ENCODE data around the gene LENG8.
A peak's percentile ranks its signal among the peaks of the same experiment; 100 is the strongest.

The LENG8 gene

DNA sequence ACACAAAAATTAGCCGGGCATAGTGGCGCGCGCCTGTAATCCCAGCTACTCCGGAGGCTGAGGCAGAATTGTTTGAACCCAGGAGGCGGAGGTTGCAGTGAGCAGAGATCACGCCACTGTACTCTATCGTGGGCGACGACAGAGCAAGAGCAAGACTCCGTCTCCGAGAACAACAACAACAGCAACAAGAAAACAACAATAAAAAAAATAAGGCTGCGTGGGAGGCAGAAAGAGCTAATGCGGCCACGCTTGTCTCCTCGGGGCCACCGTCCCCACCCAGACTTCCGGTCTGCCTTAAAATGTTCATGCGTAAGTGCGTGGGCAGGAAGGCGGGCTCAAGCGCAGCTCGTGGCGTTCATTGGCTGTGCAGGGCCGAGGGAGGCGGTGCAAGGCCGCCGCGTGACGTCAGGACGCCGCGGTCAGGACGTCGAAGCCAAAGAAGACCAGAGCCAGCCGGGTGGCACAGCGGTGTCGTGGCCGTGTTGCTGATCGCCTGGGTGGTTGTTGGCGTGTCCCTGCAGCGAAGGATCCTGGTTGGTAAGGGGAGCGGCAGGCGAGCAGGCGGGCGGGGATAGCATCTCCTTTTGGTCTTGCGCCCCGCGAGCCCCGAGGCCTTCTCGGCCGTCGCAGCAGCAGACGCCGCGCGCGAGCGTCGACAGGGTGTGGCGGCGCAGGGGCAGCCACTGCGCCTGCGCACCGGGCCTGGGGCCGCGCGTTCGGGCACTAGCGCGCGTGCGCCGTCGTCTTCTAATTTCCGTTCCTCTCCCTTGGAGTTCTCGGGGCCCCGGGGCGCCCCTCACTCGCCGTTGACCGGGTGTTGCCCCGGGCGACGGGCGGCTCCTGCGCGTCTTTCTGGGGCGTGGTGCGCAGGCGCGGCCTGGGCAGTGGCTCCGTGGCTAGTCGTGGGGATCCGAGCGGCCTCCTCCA lies at the start of gene LENG8:
Gene LENG8 (plus strand): TSS at position 426 of the 927 bp plus-strand sequence. CDS start 2,146 bp downstream, outside the sequence.
- DNase-seq, result peak; percentile 81 to 99 (median 97)

GRCh38 chr19:54400913-54401312 lies 48.1 kb upstream of the LENG8 start:
- DNase-seq, result no peak

- no peak for DNase-seq
Observed at GRCh38 chr19:54403054-54403453, 45.9 kb upstream of the LENG8 start.

- DNase-seq, result no peak
Observed at GRCh38 chr19:54405628-54406027, 43.4 kb upstream of the LENG8 start.

DNA sequence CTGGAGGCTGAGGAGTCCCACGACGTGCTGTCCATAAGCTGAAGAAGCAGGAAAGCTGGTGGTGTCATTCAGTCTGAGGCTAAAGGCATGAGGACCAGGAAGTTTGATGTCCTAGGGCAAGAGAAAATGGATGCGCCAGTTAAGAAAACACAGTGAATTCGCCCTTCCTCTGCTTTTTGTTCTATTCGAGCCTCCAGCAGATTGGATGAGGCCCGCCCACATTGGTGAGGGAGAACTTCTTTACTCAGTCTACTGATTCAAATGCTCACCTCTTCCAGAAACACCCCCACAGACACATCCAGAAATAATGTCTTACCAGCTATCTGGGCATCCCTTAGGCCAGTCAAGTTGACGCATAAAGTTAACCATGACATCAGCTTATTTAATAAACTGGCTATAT lies 41.2 kb upstream of the LENG8 start:
- peak in 1 of 51 donors; percentile 10 for DNase-seq

GRCh38 chr19:54408456-54409026 lies 40.5 kb upstream of the LENG8 start:
- DNase-seq, result no peak

DNA sequence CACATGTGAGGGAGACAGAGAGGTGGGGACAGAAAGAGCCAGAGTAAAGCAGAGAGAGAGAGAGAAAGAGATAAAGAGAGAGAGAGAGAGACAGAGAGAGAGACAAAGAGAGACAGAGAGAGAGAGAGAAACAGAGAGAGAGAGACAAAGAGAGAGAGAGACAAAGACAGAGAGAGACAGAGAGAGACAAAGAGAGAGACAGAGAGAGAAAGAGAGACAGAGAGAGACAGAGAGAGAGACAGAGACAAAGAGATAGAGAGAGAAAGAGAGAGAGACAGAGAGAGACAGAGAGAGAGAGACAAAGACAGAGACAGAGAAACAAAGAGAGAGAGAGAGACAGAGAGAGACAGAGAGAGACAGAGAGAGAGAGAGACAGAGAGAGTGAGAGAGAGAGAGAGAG lies 38.0 kb upstream of the LENG8 start:
- DNase-seq, result no peak

DNA sequence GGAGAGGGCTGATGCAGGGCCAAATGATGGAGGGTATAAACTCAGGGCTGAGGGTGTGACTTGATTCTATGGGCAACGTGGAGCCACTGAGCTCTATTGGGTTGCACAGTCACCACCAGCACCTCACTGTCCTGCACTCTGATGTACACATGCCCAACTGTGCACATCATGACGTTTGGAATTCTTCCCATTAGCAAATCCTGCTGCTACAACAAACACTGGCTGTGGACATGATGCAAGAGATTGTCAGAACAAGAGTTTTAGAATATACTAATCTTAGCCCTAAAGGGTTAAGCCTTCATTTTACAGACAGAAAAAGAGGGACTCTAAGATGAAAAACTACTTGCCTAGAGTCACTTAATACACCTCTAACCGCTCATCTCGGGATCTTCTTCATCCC lies 36.1 kb upstream of the LENG8 start:
- no peak for DNase-seq

DNA sequence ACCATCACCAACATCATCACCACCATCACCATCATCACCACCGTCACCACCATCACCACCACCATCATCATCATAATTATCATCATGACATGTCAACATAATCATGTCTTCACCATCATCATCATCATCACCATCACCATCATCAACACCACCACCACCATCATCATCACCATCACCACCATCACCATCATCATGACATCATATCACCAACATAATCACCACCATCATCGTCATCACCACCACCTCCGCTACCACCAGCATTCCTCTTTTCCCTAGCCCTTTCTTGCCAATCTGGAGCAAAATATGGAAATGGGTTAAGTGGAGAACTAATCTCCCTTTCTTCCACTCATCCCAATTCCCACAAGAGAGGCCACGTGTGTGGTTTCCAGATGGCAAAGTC lies 34.8 kb upstream of the LENG8 start:
- no peak for DNase-seq

DNA sequence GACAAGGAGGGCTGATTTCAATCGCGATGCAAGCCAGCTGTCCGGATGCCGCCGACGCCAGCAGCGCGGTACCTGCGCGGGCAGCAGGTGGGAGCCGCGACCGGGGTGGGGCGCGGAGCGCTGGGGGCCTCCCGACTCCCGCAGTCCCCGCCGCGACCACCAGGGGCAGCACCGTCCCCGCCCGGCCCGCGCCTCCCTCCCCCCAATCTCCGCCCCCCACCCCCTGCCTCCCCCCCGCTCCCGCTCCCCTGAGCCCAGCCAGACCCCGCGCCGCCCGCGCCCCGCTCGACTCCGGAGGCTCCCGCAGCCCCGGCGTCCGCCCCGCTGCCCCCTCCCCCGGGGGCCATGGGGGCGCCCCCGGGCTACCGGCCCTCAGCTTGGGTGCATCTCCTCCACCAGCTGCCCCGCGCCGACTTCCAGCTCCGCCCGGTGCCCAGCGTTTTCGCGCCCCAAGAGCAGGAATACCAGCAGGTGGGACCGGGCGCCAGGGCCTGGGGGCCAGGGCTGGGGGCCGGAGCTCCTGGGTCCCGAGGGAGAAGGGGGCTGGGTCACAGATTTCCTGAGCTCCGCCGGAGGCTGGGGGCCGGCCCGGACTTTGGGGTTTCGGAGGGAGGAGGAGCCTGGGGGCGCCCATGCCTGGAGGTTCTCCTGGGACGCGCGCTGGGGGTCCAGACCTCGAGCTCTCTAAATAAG lies 33.6 kb upstream of the LENG8 start, which contains the start of gene TTYH1:
Gene TTYH1 (plus strand): TSS at position 257 of the 693 bp plus-strand sequence. CDS start 89 bp downstream, at position 346.
- peak in 42 of 51 donors; percentile 22 to 82 (median 52) for DNase-seq

DNA sequence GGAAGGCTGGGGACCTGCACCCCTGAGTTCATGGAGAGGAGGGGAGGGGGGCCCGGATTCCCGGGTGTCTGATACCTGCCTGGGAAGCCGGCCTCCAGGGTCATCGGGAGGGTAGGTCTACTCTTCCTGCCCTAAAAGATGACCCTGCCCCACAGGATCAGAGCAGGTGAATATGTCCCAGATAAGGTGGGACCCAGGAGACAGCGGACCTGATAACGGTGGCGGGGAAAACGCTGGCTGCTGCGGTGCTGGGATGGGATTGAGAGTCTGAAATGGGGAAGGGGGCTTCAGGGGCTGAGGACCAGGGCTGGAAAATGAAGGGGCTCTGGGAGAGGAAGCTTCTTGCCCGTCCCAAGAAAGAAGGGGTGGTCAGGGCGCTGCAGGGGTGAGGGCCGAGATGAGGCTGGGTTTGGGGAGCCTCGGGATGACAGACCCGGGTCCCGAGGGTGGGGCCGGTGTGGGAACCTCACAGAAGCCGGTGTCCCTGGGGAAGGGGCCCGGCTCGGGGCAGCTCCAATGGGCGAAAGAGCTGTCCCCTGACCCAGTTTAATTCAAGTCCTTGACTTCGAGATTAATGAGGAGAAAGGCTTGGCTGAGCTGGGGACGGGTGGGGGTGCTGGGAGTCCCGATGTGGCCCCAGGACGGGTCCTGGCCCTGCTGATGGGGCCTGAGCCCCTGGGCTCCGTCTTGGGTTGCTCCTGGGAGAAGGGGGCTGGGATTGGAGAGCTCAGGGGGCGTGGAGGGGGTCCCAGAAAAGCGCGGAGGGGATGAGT lies 32.9 kb upstream of the LENG8 start:
- peak in 7 of 51 donors; percentile 22 to 64 (median 36) for DNase-seq

DNA sequence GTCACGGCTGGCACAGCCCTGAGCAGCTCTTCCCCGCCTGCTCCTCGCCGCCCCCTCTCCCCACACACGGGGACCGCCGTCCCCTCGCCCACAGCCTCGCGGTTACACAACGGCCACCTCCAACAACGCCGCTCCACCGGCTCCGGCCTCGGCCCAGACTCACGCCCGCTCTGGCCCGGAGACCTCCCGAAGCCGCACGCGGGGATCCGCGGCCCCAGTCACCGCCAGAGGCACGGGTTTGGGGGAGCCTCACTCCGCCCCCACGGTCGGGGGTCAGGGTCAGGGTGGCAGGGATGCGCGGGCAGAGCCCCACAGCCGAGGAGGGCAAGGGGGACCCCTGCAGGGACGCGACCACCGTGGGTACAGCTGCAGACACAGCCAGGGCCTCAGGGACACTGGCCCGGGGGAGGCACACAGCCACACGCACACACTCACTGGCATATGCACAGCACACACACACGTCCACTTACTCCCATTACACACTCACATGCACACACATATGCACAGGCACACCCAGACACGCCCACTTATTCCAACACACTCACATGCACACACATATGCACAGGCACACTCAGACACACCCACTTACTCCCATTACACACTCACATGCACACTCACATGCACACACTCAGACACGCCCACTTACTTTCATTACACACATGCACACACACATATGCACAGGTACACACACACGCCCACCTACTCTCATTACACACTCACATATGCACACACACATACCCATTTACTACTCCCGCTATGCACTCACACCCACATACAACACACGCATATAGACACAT lies 32.1 kb upstream of the LENG8 start:
- DNase-seq, result peak in 8 of 51 donors; percentile 23 to 64 (median 34)

GRCh38 chr19:54418030-54418929 lies 30.7 kb upstream of the LENG8 start:
- peak in 30 of 51 donors; percentile 13 to 89 (median 52) for DNase-seq

DNA sequence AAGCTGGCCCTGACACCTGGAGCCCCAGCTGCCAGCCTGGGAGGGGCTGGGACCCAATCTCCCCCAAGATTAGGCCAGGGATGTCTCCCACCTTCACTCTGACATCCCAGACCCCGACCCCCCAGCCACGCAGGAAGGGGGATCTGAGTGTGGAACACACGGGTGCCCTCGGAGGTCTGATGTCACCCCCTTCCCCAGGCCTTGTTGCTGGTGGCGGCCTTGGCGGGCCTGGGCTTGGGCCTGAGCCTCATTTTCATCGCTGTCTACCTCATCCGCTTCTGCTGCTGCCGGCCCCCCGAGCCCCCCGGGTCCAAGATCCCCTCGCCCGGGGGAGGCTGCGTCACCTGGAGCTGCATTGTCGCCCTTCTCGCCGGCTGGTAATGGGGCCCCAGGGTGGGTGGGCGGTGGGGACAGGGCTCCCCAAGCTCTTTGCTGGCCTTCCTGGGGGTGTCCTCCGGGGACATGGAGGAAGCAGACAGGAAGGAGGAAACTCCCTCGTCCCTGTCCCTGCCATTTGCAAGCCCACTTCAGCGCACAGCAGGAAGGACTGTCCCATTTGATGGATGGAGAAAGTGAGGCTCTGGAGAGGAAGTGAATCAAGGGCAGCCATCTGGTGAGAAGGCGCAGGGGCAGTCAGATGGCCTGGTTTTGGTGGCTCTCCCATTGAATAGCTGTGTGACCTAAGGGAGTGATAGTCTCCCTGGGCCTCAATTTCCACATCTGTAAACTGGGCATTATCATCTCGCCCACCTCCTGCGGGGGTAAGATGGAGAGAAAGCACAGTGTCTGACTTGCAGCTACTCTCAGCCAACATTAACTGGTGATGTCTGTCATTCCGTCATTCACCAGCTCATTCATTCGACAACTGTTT lies 29.8 kb upstream of the LENG8 start:
- no peak for DNase-seq

DNA sequence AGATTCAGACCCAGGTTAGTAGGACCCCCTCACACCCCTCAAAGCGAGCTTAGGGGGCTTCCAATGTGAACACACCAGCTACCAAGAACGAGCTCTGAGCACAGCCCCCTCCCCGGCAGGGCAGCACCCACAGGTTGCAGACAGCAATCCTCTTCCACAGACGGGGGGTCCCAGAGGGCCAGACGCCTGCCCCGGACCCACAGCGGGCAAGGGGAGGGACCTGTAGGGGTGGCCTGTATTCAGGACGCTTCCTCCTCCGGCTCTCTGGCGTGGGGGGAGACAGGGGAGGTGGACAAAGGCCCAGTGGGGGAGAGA lies 29.0 kb upstream of the LENG8 start:
- no peak for DNase-seq

GRCh38 chr19:54420383-54421168 lies 28.4 kb upstream of the LENG8 start:
- DNase-seq, result peak; percentile 74 to 100 (median 96)

DNA sequence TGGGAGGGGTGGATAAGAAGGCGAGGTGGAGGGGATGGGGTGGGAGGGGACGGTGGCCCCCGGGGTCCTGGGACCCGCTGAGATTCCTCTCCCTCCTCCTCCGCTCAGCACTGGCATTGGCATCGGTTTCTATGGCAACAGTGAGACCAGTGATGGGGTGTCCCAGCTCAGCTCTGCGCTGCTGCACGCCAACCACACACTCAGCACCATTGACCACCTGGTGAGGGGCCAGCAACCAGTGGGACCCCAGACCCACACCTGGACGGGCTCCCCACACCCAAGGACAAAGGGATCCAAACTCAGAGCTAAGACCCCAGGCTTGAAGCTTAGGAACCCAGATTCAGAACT lies 27.9 kb upstream of the LENG8 start:
- peak in 6 of 51 donors; percentile 68 to 88 (median 83) for DNase-seq

DNA sequence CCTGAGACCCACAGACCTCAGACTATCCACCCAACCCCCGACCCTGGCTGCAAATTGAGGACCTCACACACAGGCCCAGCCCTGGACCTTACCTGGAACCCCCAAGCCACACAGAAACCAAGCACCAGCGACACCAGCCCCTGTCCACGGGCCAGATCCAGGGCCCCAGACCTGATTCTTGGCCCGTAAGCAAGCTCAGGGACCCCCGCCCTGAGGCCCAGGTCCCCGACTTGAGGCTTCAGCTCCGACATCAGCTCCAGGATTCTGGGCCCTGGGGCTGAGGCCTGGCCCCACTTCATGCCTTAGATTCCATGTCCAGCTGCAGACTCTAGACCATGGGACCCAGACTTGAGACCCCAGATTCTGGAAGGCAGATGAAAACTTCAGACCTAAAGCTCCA lies 27.5 kb upstream of the LENG8 start:
- DNase-seq, result no peak
